CD4-positive, CD25-positive, alpha-beta regulatory T cell (primary cell): ENCODE measurements around the gene GRID2. TPM values are rescaled to one million over a fixed set of nuclear protein-coding genes. Genes with fewer than 3 reads are reported as not detected.

Source experiments
- ATAC-seq, 2 donors: fragments of 150-1000 bp; cut with Tn5 transposase; one replicate each; pipeline ENCODE4 v1.10.0; 2021; ENCODE audit warnings: low read depth in 2 of 2, moderate number of reproducible peaks in 2 of 2, moderate library complexity in 1 of 2
- DNase-seq, 3 donors: peaks; one replicate each; pipeline versions ENCODE4 v3.0.0 to v3.0.0-alpha.2; 2012 to 2022; ENCODE audit warnings: mixed read lengths in 1 of 3
- H3K27ac ChIP-seq: one replicate; pipeline ENCODE4 v1.7.0; 2013; ENCODE audit warnings: mild to moderate bottlenecking, low read length; ENCODE audit not compliant: insufficient read depth, poor library complexity, severe bottlenecking
- H3K27me3 ChIP-seq: one replicate; pipeline ENCODE4 v1.7.0; 2013; ENCODE audit warnings: low read length; ENCODE audit not compliant: control insufficient read depth, insufficient read depth
- H3K36me3 ChIP-seq: one replicate; pipeline ENCODE4 v1.7.0; 2013; ENCODE audit warnings: mild to moderate bottlenecking, low read length, moderate library complexity; ENCODE audit not compliant: control insufficient read depth, insufficient read depth
- H3K4me1 ChIP-seq: 2 replicates; pipeline ENCODE4 v1.7.0; 2013; ENCODE audit warnings: mild to moderate bottlenecking, low read length; ENCODE audit not compliant: insufficient read depth, control insufficient read depth, poor library complexity, severe bottlenecking
- H3K4me3 ChIP-seq: one replicate; pipeline ENCODE4 v1.7.0; 2013; ENCODE audit warnings: low read depth, mild to moderate bottlenecking, low read length, moderate library complexity
- H3K9me3 ChIP-seq, 2 experiments: 1 replicate in 1 of 2; 2 replicates in 1 of 2; pipeline ENCODE4 v1.7.0; 2013; ENCODE audit warnings: low read length in 2 of 2, mild to moderate bottlenecking in 1 of 2, moderate library complexity in 1 of 2; ENCODE audit not compliant: control insufficient read depth in 2 of 2
- H3K27ac Mint-ChIP-seq, 3 donors: one replicate each; pipeline ENCODE4 v1.8.0; 2020 to 2022; ENCODE audit warnings: mild to moderate bottlenecking in 3 of 3, mixed read lengths in 3 of 3, moderate library complexity in 2 of 3
- H3K27me3 Mint-ChIP-seq: one replicate; pipeline ENCODE4 v1.8.0; 2022; ENCODE audit warnings: mild to moderate bottlenecking, mixed read lengths
- H3K36me3 Mint-ChIP-seq: one replicate; pipeline ENCODE4 v1.8.0; 2020; ENCODE audit warnings: mixed read lengths
- H3K4me1 Mint-ChIP-seq, 4 donors: one replicate each; pipeline ENCODE4 v1.8.0; 2020 to 2022; ENCODE audit warnings: mixed read lengths in 4 of 4, mild to moderate bottlenecking in 1 of 4
- H3K4me3 Mint-ChIP-seq, 4 donors: one replicate each; pipeline ENCODE4 v1.8.0; 2020 to 2022; ENCODE audit warnings: mild to moderate bottlenecking in 4 of 4, mixed read lengths in 4 of 4, moderate library complexity in 3 of 4
- H3K9me3 Mint-ChIP-seq, 7 donors: one replicate each; pipeline ENCODE4 v1.8.0; 2020 to 2022; ENCODE audit warnings: mixed read lengths in 7 of 7, mild to moderate bottlenecking in 3 of 7, moderate library complexity in 2 of 7
- polyA plus RNA-seq, 4 donors: library from polyadenylated mRNA; unstranded; fragments of 300-500 nt; fragmentation: Illumina TruSeq; gene quantifications; one replicate each; pipeline ENCODE4 v1.2.3, GENCODE V29; 2021
- total RNA-seq: library from RNA; stranded (reverse); gene quantifications from one replicate; pipeline ENCODE4 v1.2.3, GENCODE V29; 2022

GRID2 gene
- total and polyA plus RNA-seq, 5 donors from 2014 or later = not detected

- Histone ChIP-seq H3K4me3 (no peak overlapping the region), H3K9me3 (no peaks in the 10 kb centered on the region), H3K4me1 (no peaks in the 10 kb centered on the region), H3K27me3 (no peaks in the 10 kb centered on the region), H3K36me3 (no peaks in the 10 kb centered on the region), H3K27ac (no peak overlapping the region)
- Mint-ChIP-seq H3K4me3 (no peak overlapping the region), H3K27ac (no peak overlapping the region), H3K4me1 (no peaks in the 10 kb centered on the region), H3K27me3 (no peaks in the 10 kb centered on the region), H3K36me3 (no peaks in the 10 kb centered on the region), H3K9me3 (peaks cover 0 to 16% (median 3%) of the 10 kb centered on the region in 7 donors)
- DNase-seq = no peak
- no peak for ATAC-seq
Observed at GRCh38 chr4:92344216-92344615, 40.5 kb downstream of the GRID2 start.

GRCh38 chr4:92346289-92346688 is 42.5 kb downstream of the GRID2 start:
- Mint-ChIP-seq H3K36me3 (no peaks in the 10 kb centered on the region), H3K27ac (no peak overlapping the region), H3K9me3 (peaks cover 0 to 10% (median 2%) of the 10 kb centered on the region in 7 donors), H3K27me3 (no peaks in the 10 kb centered on the region), H3K4me3 (no peak overlapping the region), H3K4me1 (no peaks in the 10 kb centered on the region)
- no peaks in the 10 kb centered on the region for H3K36me3 ChIP-seq
- H3K9me3 ChIP-seq = no peaks in the 10 kb centered on the region
- no peaks in the 10 kb centered on the region for H3K27me3 ChIP-seq
- no peak for ATAC-seq
- H3K27ac ChIP-seq = no peak overlapping the region
- no peak overlapping the region for H3K4me3 ChIP-seq
- DNase-seq = no peak
- H3K4me1 ChIP-seq = no peaks in the 10 kb centered on the region

GRCh38 chr4:92357966-92358365 is 54.2 kb downstream of the GRID2 start:
- Histone ChIP-seq H3K4me1 (no peaks in the 10 kb centered on the region), H3K27ac (no peak overlapping the region), H3K36me3 (no peaks in the 10 kb centered on the region), H3K4me3 (no peak overlapping the region), H3K27me3 (no peaks in the 10 kb centered on the region), H3K9me3 (no peaks in the 10 kb centered on the region)
- Mint-ChIP-seq H3K9me3 (peaks cover 0 to 9% (median 2%) of the 10 kb centered on the region in 7 donors), H3K36me3 (no peaks in the 10 kb centered on the region), H3K4me3 (no peak overlapping the region), H3K27ac (no peak overlapping the region), H3K27me3 (no peaks in the 10 kb centered on the region), H3K4me1 (no peaks in the 10 kb centered on the region)
- DNase-seq (no peak), ATAC-seq (no peak)

GRCh38 chr4:92359491-92359890 is 55.7 kb downstream of the GRID2 start:
- H3K36me3 ChIP-seq = no peaks in the 10 kb centered on the region
- ATAC-seq = no peak
- Mint-ChIP-seq H3K36me3 (no peaks in the 10 kb centered on the region), H3K4me3 (no peak overlapping the region), H3K9me3 (peaks cover 0 to 9% (median 3%) of the 10 kb centered on the region in 7 donors), H3K27ac (no peak overlapping the region), H3K27me3 (no peaks in the 10 kb centered on the region), H3K4me1 (no peaks in the 10 kb centered on the region)
- no peak for DNase-seq
- no peak overlapping the region for H3K27ac ChIP-seq
- H3K4me3 ChIP-seq = no peak overlapping the region
- no peaks in the 10 kb centered on the region for H3K4me1 ChIP-seq
- no peaks in the 10 kb centered on the region for H3K9me3 ChIP-seq
- H3K27me3 ChIP-seq = no peaks in the 10 kb centered on the region

GRCh38 chr4:92362028-92362427 is 58.3 kb downstream of the GRID2 start:
- no peaks in the 10 kb centered on the region for H3K9me3 ChIP-seq
- H3K4me1 ChIP-seq = no peaks in the 10 kb centered on the region
- no peak overlapping the region for H3K27ac Mint-ChIP-seq
- no peaks in the 10 kb centered on the region for H3K36me3 Mint-ChIP-seq
- peaks cover 0 to 11% (median 5%) of the 10 kb centered on the region in 7 donors for H3K9me3 Mint-ChIP-seq
- no peak overlapping the region for H3K4me3 ChIP-seq
- H3K27ac ChIP-seq = no peak overlapping the region
- H3K27me3 ChIP-seq = no peaks in the 10 kb centered on the region
- DNase-seq (no peak), ATAC-seq (no peak)
- H3K4me3 Mint-ChIP-seq = no peak overlapping the region
- H3K36me3 ChIP-seq = no peaks in the 10 kb centered on the region
- H3K4me1 Mint-ChIP-seq = no peaks in the 10 kb centered on the region
- H3K27me3 Mint-ChIP-seq = no peaks in the 10 kb centered on the region

GRCh38 chr4:92368653-92369052 is 64.9 kb downstream of the GRID2 start:
- Mint-ChIP-seq H3K27ac (no peak overlapping the region), H3K4me3 (no peak overlapping the region), H3K27me3 (no peaks in the 10 kb centered on the region), H3K36me3 (no peaks in the 10 kb centered on the region), H3K4me1 (peaks cover 0 to 5% (median 0%) of the 10 kb centered on the region in 4 donors), H3K9me3 (peaks cover 0 to 30% (median 9%) of the 10 kb centered on the region in 7 donors)
- H3K4me3 ChIP-seq = no peak overlapping the region
- no peak overlapping the region for H3K27ac ChIP-seq
- DNase-seq (no peak), ATAC-seq (no peak)
- H3K4me1 ChIP-seq = no peaks in the 10 kb centered on the region
- no peaks in the 10 kb centered on the region for H3K9me3 ChIP-seq
- no peaks in the 10 kb centered on the region for H3K27me3 ChIP-seq
- H3K36me3 ChIP-seq = no peaks in the 10 kb centered on the region

- no peak for ATAC-seq
Observed at GRCh38 chr4:92381616-92382015, 77.8 kb downstream of the GRID2 start.

GRCh38 chr4:92382128-92382527 is 78.4 kb downstream of the GRID2 start:
- DNase-seq = no peak
- ATAC-seq = no peak
- Mint-ChIP-seq H3K27ac (no peak overlapping the region), H3K27me3 (no peaks in the 10 kb centered on the region), H3K36me3 (no peaks in the 10 kb centered on the region), H3K4me1 (no peaks in the 10 kb centered on the region), H3K4me3 (no peak overlapping the region), H3K9me3 (peaks cover 0 to 8% (median 3%) of the 10 kb centered on the region in 7 donors)
- no peaks in the 10 kb centered on the region for H3K27me3 ChIP-seq
- H3K27ac ChIP-seq = no peak overlapping the region
- H3K4me3 ChIP-seq = no peak overlapping the region
- no peaks in the 10 kb centered on the region for H3K4me1 ChIP-seq
- no peaks in the 10 kb centered on the region for H3K36me3 ChIP-seq
- H3K9me3 ChIP-seq = no peaks in the 10 kb centered on the region

More at GRCh38 chr4:92381616-92382015, 77.8 kb downstream of the GRID2 start:
- Histone ChIP-seq H3K36me3 (no peaks in the 10 kb centered on the region), H3K9me3 (no peaks in the 10 kb centered on the region), H3K27ac (no peak overlapping the region), H3K27me3 (no peaks in the 10 kb centered on the region), H3K4me1 (no peaks in the 10 kb centered on the region), H3K4me3 (no peak overlapping the region)
- Mint-ChIP-seq H3K27me3 (no peaks in the 10 kb centered on the region), H3K9me3 (peaks cover 0 to 11% (median 3%) of the 10 kb centered on the region in 7 donors), H3K27ac (no peak overlapping the region), H3K4me3 (no peak overlapping the region), H3K4me1 (no peaks in the 10 kb centered on the region), H3K36me3 (no peaks in the 10 kb centered on the region)
- DNase-seq = no peak
